GM20431 (cell line): ENCODE measurements around the gene STON2.

Experiments
- in situ Hi-C: fragments of 300-500 bp; cut with MseI, MboI; formaldehyde crosslinking; loops from one replicate; pipeline ENCODE4 v1.15.0; 2020; ENCODE audit warnings: low sequenced_read_pairs; ENCODE audit not compliant: unreplicated experiment

STON2 gene

GRCh38 chr14:81427348-81428058 is 27.4 kb upstream of the STON2 start:
- in situ Hi-C loops = no loop called here

- in situ Hi-C loops = no loop called here
Observed at GRCh38 chr14:81423504-81423903, 23.4 kb upstream of the STON2 start.

- in situ Hi-C loops = no loop called here
Observed at GRCh38 chr14:81418057-81418790, 18.1 kb upstream of the STON2 start.

GRCh38 chr14:81416981-81417380 is 16.9 kb upstream of the STON2 start:
- in situ Hi-C loops = no loop called here

GRCh38 chr14:81416194-81416952 is 16.2 kb upstream of the STON2 start:
- in situ Hi-C loops = no loop called here

- in situ Hi-C loops = no loop called here
Observed at GRCh38 chr14:81415781-81416180, 15.7 kb upstream of the STON2 start.

GRCh38 chr14:81414123-81414522 is 14.0 kb upstream of the STON2 start:
- in situ Hi-C loops = no loop called here

- in situ Hi-C loops = no loop called here
Observed at GRCh38 chr14:81412779-81413178, 12.7 kb upstream of the STON2 start.

- in situ Hi-C loops = no loop called here
Observed at GRCh38 chr14:81408595-81408994, 8.5 kb upstream of the STON2 start.

- in situ Hi-C loops = no loop called here
Observed at GRCh38 chr14:81406863-81407262, 6.7 kb upstream of the STON2 start.

GRCh38 chr14:81402123-81402495 is 2.0 kb upstream of the STON2 start:
- in situ Hi-C loops = no loop called here

- in situ Hi-C loops = no loop called here
Observed at GRCh38 chr14:81401420-81402122, 1.4 kb upstream of the STON2 start.

GRCh38 chr14:81400852-81401251 is 728 bp upstream of the STON2 start:
- in situ Hi-C loops = no loop called here

- in situ Hi-C loops = no loop called here
Observed at GRCh38 chr14:81398196-81398891, 1.8 kb downstream of the STON2 start.

- in situ Hi-C loops = no loop called here
Observed at GRCh38 chr14:81396113-81396512, 4.0 kb downstream of the STON2 start.

GRCh38 chr14:81394739-81395138 is 5.4 kb downstream of the STON2 start:
- in situ Hi-C loops = no loop called here

GRCh38 chr14:81392976-81393643 is 7.0 kb downstream of the STON2 start:
- in situ Hi-C loops = no loop called here

GRCh38 chr14:81392052-81392451 is 8.1 kb downstream of the STON2 start:
- in situ Hi-C loops = no loop called here

GRCh38 chr14:81390696-81391095 is 9.4 kb downstream of the STON2 start:
- in situ Hi-C loops = no loop called here
